Endothelial cell of umbilical vein (primary cell): Measurements from ENCODE around the gene R3HDM2. TPM values are rescaled to one million over a fixed set of nuclear protein-coding genes. Genes with fewer than 3 reads are reported as not detected.

ENCODE experiments used
- BruUV-seq: library from RNA; stranded (reverse); fragments of 400-500 nt; replicated peaks from 2 replicates; lab custom pipeline; 2021; lab: Mats Ljungman, UMichigan
- CTCF ChIA-PET: fragments of 300-600, 350-600 bp; sonication (Branson Sonifier 250); formaldehyde crosslinking; loops from one replicate; lab custom pipeline; 2021; ENCODE audit warnings: antibody characterized with exemption, inconsistent platforms; lab: Charles Lee
- POLR2A ChIA-PET: fragments of 300-600, 350-600 bp; sonication (Branson Sonifier 250); formaldehyde crosslinking; loops from one replicate; lab custom pipeline; 2021; ENCODE audit warnings: antibody characterized with exemption, inconsistent platforms; lab: Charles Lee
- DNase-seq: peaks from one replicate; pipeline ENCODE4 v3.0.0-alpha.2; 2011; ENCODE audit warnings: low read depth, low spot score
- FAIRE-seq: peaks from 2 replicates; lab custom pipeline; 2011; peaks lifted over from hg19 to GRCh38; lab: Jason Lieb, UNC
- H2AFZ ChIP-seq: 2 replicates; pipeline ENCODE4 v1.6.0; 2012; ENCODE audit warnings: low read depth, low read length, control low read depth, inconsistent platforms
- H3K27ac ChIP-seq: 2 replicates; pipeline ENCODE4 v1.5.1; 2011; ENCODE audit warnings: low read depth, mild to moderate bottlenecking, control low read depth, low read length, moderate library complexity; ENCODE audit not compliant: insufficient read depth
- H3K27me3 ChIP-seq, 2 experiments: 2 replicates each; pipeline versions ENCODE4 v1.6.0 to v1.6.1; 2011; ENCODE audit warnings: low read length in 2 of 2, mixed read lengths in 1 of 2; ENCODE audit not compliant: control insufficient read depth in 2 of 2, insufficient read depth in 2 of 2
- H3K36me3 ChIP-seq, 2 experiments: 2 replicates in 1 of 2; 3 replicates in 1 of 2; pipeline ENCODE4 v1.5.1; 2011; ENCODE audit warnings: low read length in 2 of 2, mild to moderate bottlenecking in 1 of 2, moderate library complexity in 1 of 2; ENCODE audit not compliant: control insufficient read depth in 2 of 2, insufficient read depth in 2 of 2; ENCODE audit errors: extremely low read depth in 1 of 2
- H3K4me1 ChIP-seq: 3 replicates; pipeline ENCODE4 v1.5.1; 2011; ENCODE audit warnings: mild to moderate bottlenecking, low read length; ENCODE audit not compliant: control insufficient read depth, insufficient read depth; ENCODE audit errors: extremely low read depth
- H3K4me2 ChIP-seq: 2 replicates; pipeline ENCODE4 v1.6.1; 2011; ENCODE audit warnings: low read length, control low read depth, mixed read lengths; ENCODE audit not compliant: insufficient read depth
- H3K4me3 ChIP-seq, 3 experiments: fragments of 200-600 bp in 1 of 3; sonication (generic), shearing (Covaris generic) in 1 of 3; replicated peaks in 1 of 3; 2 replicates each; pipeline ENCODE4 v1.5.1; 2011 to 2016; ENCODE audit warnings: control low read depth in 3 of 3, low read length in 3 of 3, mild to moderate bottlenecking in 2 of 3, inconsistent platforms in 1 of 3, low read depth in 1 of 3, moderate library complexity in 1 of 3; ENCODE audit not compliant: insufficient read depth in 1 of 3
- H3K79me2 ChIP-seq: 2 replicates; pipeline ENCODE4 v1.6.0; 2012; ENCODE audit warnings: low read length, inconsistent platforms; ENCODE audit not compliant: control insufficient read depth, insufficient read depth
- H3K9ac ChIP-seq: replicated peaks from 2 replicates; pipeline ENCODE3; 2011; ENCODE audit warnings: low read length, control low read depth; ENCODE audit not compliant: insufficient read depth; ENCODE audit errors: extremely low read depth
- H3K9me1 ChIP-seq: replicated peaks from 3 replicates; pipeline ENCODE4 v1.6.0; 2011; ENCODE audit warnings: mild to moderate bottlenecking, low read length; ENCODE audit not compliant: control insufficient read depth, insufficient read depth; ENCODE audit errors: extremely low read depth
- H3K9me3 ChIP-seq: replicated peaks from 2 replicates; pipeline ENCODE4 v1.5.1; 2012; ENCODE audit warnings: low read length, inconsistent platforms; ENCODE audit not compliant: control insufficient read depth, insufficient read depth
- H4K20me1 ChIP-seq: replicated peaks from 2 replicates; pipeline ENCODE3; 2011; ENCODE audit warnings: mild to moderate bottlenecking, low read length; ENCODE audit not compliant: control insufficient read depth, insufficient read depth; ENCODE audit errors: extremely low read depth
- CTCF ChIP-seq, 2 donors: IDR thresholded peaks; 1 replicate in 1 of 2; 2 replicates in 1 of 2; pipeline ENCODE4 v1.5.1; 2011; ENCODE audit warnings: low read length in 2 of 2, mild to moderate bottlenecking in 2 of 2, moderate library complexity in 2 of 2, control low read depth in 1 of 2, inconsistent platforms in 1 of 2, low read depth in 1 of 2; ENCODE audit not compliant: insufficient read depth in 1 of 2; ENCODE audit errors: extremely low read depth in 1 of 2
- EZH2 ChIP-seq: IDR thresholded peaks from 2 replicates; pipeline ENCODE4 v1.6.1; 2012; ENCODE audit warnings: borderline replicate concordance, low read depth, mild to moderate bottlenecking, moderate library complexity, low read length, inconsistent platforms; ENCODE audit not compliant: severe bottlenecking
- FOS ChIP-seq: IDR thresholded peaks from 2 replicates; pipeline ENCODE4 v1.6.1; 2011; ENCODE audit warnings: mild to moderate bottlenecking, low read length, moderate library complexity, borderline replicate concordance; ENCODE audit not compliant: insufficient read depth
- GATA2 ChIP-seq: IDR thresholded peaks from 2 replicates; pipeline ENCODE4 v1.7.0; 2011; ENCODE audit warnings: low read depth, mild to moderate bottlenecking, moderate library complexity, mixed read lengths, low read length; ENCODE audit not compliant: insufficient read length, insufficient read depth
- JUN ChIP-seq: IDR thresholded peaks from 2 replicates; pipeline ENCODE4 v1.6.1; 2011; ENCODE audit warnings: borderline replicate concordance, low read depth; ENCODE audit not compliant: insufficient read length, insufficient read depth
- MAX ChIP-seq: IDR thresholded peaks from 2 replicates; pipeline ENCODE4 v1.6.1; 2011; ENCODE audit not compliant: insufficient read depth, insufficient read length
- MYC ChIP-seq: IDR thresholded peaks from one replicate; pipeline ENCODE4 v1.6.1; 2011; ENCODE audit warnings: mild to moderate bottlenecking, low read depth, low read length
- POLR2A ChIP-seq: IDR thresholded peaks from 2 replicates; pipeline ENCODE4 v1.6.1; 2012; ENCODE audit warnings: low read depth, mild to moderate bottlenecking, control low read depth, low read length
- POLR2AphosphoS5 ChIP-seq: IDR thresholded peaks from 2 replicates; pipeline ENCODE4 v1.6.1; 2012; ENCODE audit warnings: low read depth, mild to moderate bottlenecking, control low read depth, low read length, moderate library complexity; ENCODE audit not compliant: insufficient read depth
- dilution Hi-C: fragments of 300-500 bp; cut with MboI; formaldehyde crosslinking; loops from one replicate; pipeline ENCODE4 v1.15.0; 2019; ENCODE audit warnings: low sequenced_read_pairs; ENCODE audit not compliant: extremely low pct_ligation_motif_present
- intact Hi-C: fragments of 100-400 bp; cut with micrococcal nuclease; formaldehyde crosslinking; loops from one replicate; pipeline ENCODE4 v1.10.0; 2022
- polyA plus RNA-seq, 4 experiments: library from polyadenylated mRNA; depleted of rRNA in 3 of 4; stranded (reverse) in 3 of 4; unstranded in 1 of 4; fragments of >200 nt; gene quantifications; 2 replicates each; pipeline versions ENCODE4 v1.2.1 to v1.2.3, GENCODE V29; 2011 to 2012; ENCODE audit warnings: missing spikeins in 1 of 4
- total RNA-seq: library from RNA; stranded (reverse); gene quantifications from 2 replicates; pipeline ENCODE4 v1.2.3, GENCODE V29; 2021

R3HDM2 gene
- total and polyA plus RNA-seq, 2 donors (not counting 3 experiments of a cell fraction or from before 2014, with no cell fraction given): 26.1 to 31.3 TPM

- FAIRE-seq (no peak), DNase-seq (no peak)
- Histone ChIP-seq H3K79me2 (peaks cover 6% of the 10 kb centered on the region), H3K9ac (no peak within 1 kb of the TSS), H3K27ac (no peak within 1 kb of the TSS), H2AFZ (no peak within 1 kb of the TSS), H4K20me1 (no peaks in the 10 kb centered on the region), H3K9me3 (no peaks in the 10 kb centered on the region), H3K4me3 (no peak within 1 kb of the TSS), H3K9me1 (no peaks in the 10 kb centered on the region), H3K4me1 (peaks cover 2% of the 10 kb centered on the region), H3K4me2 (no peak within 1 kb of the TSS), H3K27me3 (peaks cover 0 to under 1% of the 10 kb centered on the region in 2 experiments), H3K36me3 (no peaks in the 10 kb centered on the region)
- intact Hi-C loops: loop anchor here (5.0 kb wide), 1 partner anchor 127 kb away; no protein-coding TSS in a partner anchor
- POLR2A ChIA-PET: no interaction called here
- CTCF ChIA-PET: interaction anchor here (0.7 to 2.1 kb wide), 5 partner anchors 14 to 127 kb away, joined by 3 to 8 read pairs (median 4); no protein-coding TSS in a partner anchor
- dilution Hi-C loops: no loop called here
- BruUV-seq: no TSS peak
- TF ChIP-seq POLR2A (no peak), CTCF (IDR thresholded peaks at IDR 0.05; ENCODE audit: extremely low read depth in 1 of 2, insufficient read depth in 1 of 2, low read depth in 1 of 2, low read length in 2 of 2) (no peak), MYC (no peak), EZH2 (no peak), FOS (no peak), GATA2 (no peak), MAX (no peak), JUN (no peak), POLR2AphosphoS5 (no peak)
Measured at GRCh38 chr12:57434517-57435223, 3.8 kb upstream of the R3HDM2 start, which contains the start of gene INHBC. INHBC (plus strand) TSS chr12:57434784; CDS start chr12:57434887, 103 bp downstream.
